Ovary (tissue), 3 donors: ENCODE measurements around the gene TM9SF3.

ENCODE experiments used
- EP300 ChIP-seq: sonication (generic); formaldehyde crosslinking; IDR thresholded peaks from one replicate; pipeline ENCODE4 v1.6.1; 2017; ENCODE audit warnings: antibody characterized with exemption
- POLR2A ChIP-seq: fragments of 450-650 bp; IDR thresholded peaks from one replicate; pipeline ENCODE4 v1.6.1; 2017; ENCODE audit warnings: antibody characterized with exemption, mild to moderate bottlenecking, moderate library complexity
- TF ChIP-seq, protein P1 (sequence below), 3 donors: fragments of 450-650 bp in 2 of 3; fragments of 200-600 bp in 1 of 3; IDR thresholded peaks; one replicate each; pipeline versions ENCODE4 v1.5.1 to v1.8.0; 2016 to 2022; ENCODE audit warnings: antibody characterized with exemption in 3 of 3, mild to moderate bottlenecking in 1 of 3
- donor health status: DM: no; HTN: no; CAD: no.

DNA sequence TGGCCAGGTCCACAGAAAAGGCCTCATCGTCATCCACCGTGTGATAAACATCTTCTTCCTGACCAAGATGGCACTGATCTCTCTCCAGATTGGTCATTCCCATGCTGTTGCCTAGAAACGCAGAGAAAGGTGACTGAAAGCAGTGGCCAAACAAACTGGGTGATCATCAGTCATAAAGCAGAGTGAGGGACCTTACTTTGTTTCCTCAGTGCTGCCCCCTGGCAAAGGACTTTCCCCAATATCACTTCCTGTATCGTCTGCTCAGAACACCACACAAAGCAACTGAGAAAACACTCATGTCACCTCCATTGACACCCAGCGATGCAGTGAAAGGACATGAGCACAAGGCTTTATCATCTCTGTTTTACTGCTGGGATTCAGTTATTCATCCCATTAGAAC, 40.0 kb upstream of the TM9SF3 start:
- TF ChIP-seq, protein P1, sequence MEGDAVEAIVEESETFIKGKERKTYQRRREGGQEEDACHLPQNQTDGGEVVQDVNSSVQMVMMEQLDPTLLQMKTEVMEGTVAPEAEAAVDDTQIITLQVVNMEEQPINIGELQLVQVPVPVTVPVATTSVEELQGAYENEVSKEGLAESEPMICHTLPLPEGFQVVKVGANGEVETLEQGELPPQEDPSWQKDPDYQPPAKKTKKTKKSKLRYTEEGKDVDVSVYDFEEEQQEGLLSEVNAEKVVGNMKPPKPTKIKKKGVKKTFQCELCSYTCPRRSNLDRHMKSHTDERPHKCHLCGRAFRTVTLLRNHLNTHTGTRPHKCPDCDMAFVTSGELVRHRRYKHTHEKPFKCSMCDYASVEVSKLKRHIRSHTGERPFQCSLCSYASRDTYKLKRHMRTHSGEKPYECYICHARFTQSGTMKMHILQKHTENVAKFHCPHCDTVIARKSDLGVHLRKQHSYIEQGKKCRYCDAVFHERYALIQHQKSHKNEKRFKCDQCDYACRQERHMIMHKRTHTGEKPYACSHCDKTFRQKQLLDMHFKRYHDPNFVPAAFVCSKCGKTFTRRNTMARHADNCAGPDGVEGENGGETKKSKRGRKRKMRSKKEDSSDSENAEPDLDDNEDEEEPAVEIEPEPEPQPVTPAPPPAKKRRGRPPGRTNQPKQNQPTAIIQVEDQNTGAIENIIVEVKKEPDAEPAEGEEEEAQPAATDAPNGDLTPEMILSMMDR (IDR thresholded peaks at IDR 0.05), result no peak
- TF ChIP-seq POLR2A (no peak), EP300 (no peak)
